HepG2 (cell line): ENCODE results near the gene EEIG1. TPM values are rescaled to one million over a fixed set of nuclear protein-coding genes. Genes with fewer than 3 reads are reported as not detected.
A peak's percentile ranks its signal among the peaks of the same experiment; 100 is the strongest.

Experiments used
- BRD4 ChIP-seq: sonication (generic); formaldehyde crosslinking; IDR thresholded peaks from 2 replicates; pipeline ENCODE4 v1.4.0; 2020; ENCODE audit warnings: missing genetic modification reagents
- FOXC1 ChIP-seq: sonication (generic); formaldehyde crosslinking; IDR thresholded peaks from 2 replicates; pipeline ENCODE4 v1.8.0; 2022; ENCODE audit warnings: mild to moderate bottlenecking, missing genetic modification reagents, borderline replicate concordance
- JARID2 ChIP-seq: sonication (generic); formaldehyde crosslinking; IDR thresholded peaks from 2 replicates; pipeline ENCODE4 v1.8.1; 2023; ENCODE audit warnings: missing genetic modification reagents, inconsistent platforms; ENCODE audit not compliant: insufficient replicate concordance
- NR2F6 ChIP-seq, 2 experiments: IDR thresholded peaks; 2 replicates each; pipeline ENCODE4 v1.6.1; 2016; ENCODE audit warnings: antibody characterized with exemption in 1 of 2, mild to moderate bottlenecking in 1 of 2
- PHF21A ChIP-seq: sonication (generic); formaldehyde crosslinking; IDR thresholded peaks from 2 replicates; pipeline ENCODE4 v1.5.0; 2020; ENCODE audit warnings: mild to moderate bottlenecking, missing genetic modification reagents
- RARA ChIP-seq: IDR thresholded peaks from 2 replicates; pipeline ENCODE4 v1.6.1; 2016; ENCODE audit warnings: missing genetic modification reagents, missing compliant biosample characterization
- SALL2 ChIP-seq: sonication (generic); formaldehyde crosslinking; IDR thresholded peaks from 2 replicates; pipeline ENCODE4 v1.8.1; 2023; ENCODE audit warnings: mild to moderate bottlenecking, missing genetic modification reagents, inconsistent platforms
- SIN3B ChIP-seq: fragments of 150-350 bp; IDR thresholded peaks from 2 replicates; pipeline ENCODE4 v1.6.1; 2014; ENCODE audit warnings: low read length
- ZBED4 ChIP-seq: sonication (generic); formaldehyde crosslinking; IDR thresholded peaks from 2 replicates; pipeline ENCODE4 v1.4.0; 2020; ENCODE audit warnings: missing genetic modification reagents, borderline replicate concordance
- ZBTB33 ChIP-seq: sonication (generic); formaldehyde crosslinking; IDR thresholded peaks from 2 replicates; pipeline ENCODE4 v1.4.0; 2020; ENCODE audit warnings: missing genetic modification reagents
- ZBTB49 ChIP-seq: sonication (generic); formaldehyde crosslinking; IDR thresholded peaks from 2 replicates; pipeline ENCODE4 v1.4.0; 2020; ENCODE audit warnings: missing genetic modification reagents, borderline replicate concordance
- ZFP62 ChIP-seq: sonication (generic); formaldehyde crosslinking; IDR thresholded peaks from 2 replicates; pipeline ENCODE4 v1.4.0; 2020; ENCODE audit warnings: missing genetic modification reagents
- ZNF142 ChIP-seq: sonication (generic); formaldehyde crosslinking; IDR thresholded peaks from 2 replicates; pipeline ENCODE4 v1.4.0; 2020; ENCODE audit warnings: missing genetic modification reagents
- ZNF343 ChIP-seq: sonication (generic); formaldehyde crosslinking; IDR thresholded peaks from 2 replicates; pipeline ENCODE4 v1.4.0; 2020; ENCODE audit warnings: mild to moderate bottlenecking, missing genetic modification reagents
- ZNF614 ChIP-seq: IDR thresholded peaks from 2 replicates; pipeline ENCODE4 v1.6.1; 2018; ENCODE audit warnings: missing biosample characterization, missing genetic modification reagents, inconsistent platforms, borderline replicate concordance
- polyA plus RNA-seq, 8 experiments: library from polyadenylated mRNA; depleted of rRNA in 3 of 8; stranded (reverse) in 7 of 8; unstranded in 1 of 8; fragments of >200 nt; fragmentation: Illumina TruSeq in 4 of 8; extraction: Trizol in 4 of 8; gene quantifications; 2 replicates each; pipeline versions ENCODE4 v1.2.1 to v1.2.3, GENCODE V29; 2011 to 2016; ENCODE audit warnings: low read depth in 4 of 8, missing spikeins in 1 of 8, mixed read lengths in 1 of 8; ENCODE audit not compliant: insufficient read depth in 1 of 8
- total RNA-seq, 5 experiments: library from RNA; depleted of rRNA; stranded (reverse); fragments of >200 nt; fragmentation: Illumina TruSeq; extraction: Trizol; gene quantifications; 2 replicates each; pipeline ENCODE4 v1.2.3, GENCODE V29; 2016; ENCODE audit warnings: low read depth in 1 of 5

Gene EEIG1
- total and polyA plus RNA-seq, 2 of the 13 experiments (the other 11 are each of a cell fraction or from before 2014, with no cell fraction given) = 16.6 to 25.2 TPM

GRCh38 chr9:127991017-127991756 lies 10.4 kb upstream of the EEIG1 start (continued):
- TF ChIP-seq ZNF614 (CRISPR knock-in tag) (peak; percentile 87; the same call in 1 of the 2 replicates), ZBTB33 (CRISPR knock-in tag) (peak; percentile 31; the same call in 1 of the 2 replicates), JARID2 (no peak), ZNF343 (CRISPR knock-in tag) (no peak), ZBTB49 (CRISPR knock-in tag) (no peak), SALL2 (CRISPR knock-in tag) (no peak), NR2F6 (IDR thresholded peaks at IDR 0.05) (peak; percentile 62), NR2F6 (CRISPR knock-in tag; IDR thresholded peaks at IDR 0.05) (peak; percentile 73), SIN3B (no peak), FOXC1 (CRISPR knock-in tag) (no peak), ZBED4 (CRISPR knock-in tag) (peak; percentile 60; the same call in 1 of the 2 replicates), RARA (CRISPR knock-in tag) (peak; percentile 99), ZNF142 (CRISPR knock-in tag) (no peak), PHF21A (CRISPR knock-in tag) (peak; percentile 70; the same call in 1 of the 2 replicates), BRD4 (CRISPR knock-in tag) (no peak), ZFP62 (no peak)
